HCT116 (cell line): Measurements from ENCODE around the gene TMEM237. TPM values are rescaled to one million over a fixed set of nuclear protein-coding genes. Genes with fewer than 3 reads are reported as not detected.

ENCODE experiments used
- ATAC-seq: fragments of 200-7000 bp; cut with Tn5 transposase; 2 replicates; pipeline ENCODE4 v1.9.1; 2020; ENCODE audit warnings: mild to moderate bottlenecking, moderate library complexity
- BruUV-seq: library from RNA; stranded (reverse); fragments of 400-500 nt; replicated peaks from 2 replicates; lab custom pipeline; 2021; lab: Mats Ljungman, UMichigan
- CTCF ChIA-PET: fragments of 300-600 bp; sonication (Branson Sonifier 250); formaldehyde crosslinking; loops from one replicate; lab custom pipeline; 2021; ENCODE audit warnings: antibody characterized with exemption; lab: Charles Lee
- POLR2A ChIA-PET: fragments of 300-600, 350-600 bp; sonication (Branson Sonifier 250); formaldehyde crosslinking; loops from one replicate; lab custom pipeline; 2021; ENCODE audit warnings: antibody characterized with exemption; lab: Charles Lee
- RAD21 ChIA-PET, 2 experiments: fragments of 300-600 bp; sonication (Branson Sonifier 250); formaldehyde crosslinking; loops; one replicate each; lab custom pipeline; 2023; ENCODE audit warnings: low total read pairs in 2 of 2; ENCODE audit not compliant: uncharacterized antibody in 2 of 2, unreplicated experiment in 2 of 2, low non-redundant PET in 1 of 2; lab: Charles Lee
- DNase-seq: peaks from one replicate; pipeline ENCODE4 v3.0.0-alpha.2; 2010; ENCODE audit warnings: low read depth, low spot score
- H2AFZ ChIP-seq: fragments of 200-600 bp; shearing (Covaris generic), sonication (generic); 2 replicates; pipeline ENCODE4 v1.6.1; 2017; ENCODE audit warnings: low read depth, mixed run types, mixed read lengths, antibody characterized with exemption, low read length; ENCODE audit not compliant: poor library complexity, severe bottlenecking
- H3K27ac ChIP-seq: 2 replicates; pipeline ENCODE4 v1.5.1; 2012; ENCODE audit warnings: low read depth, low read length
- H3K27me3 ChIP-seq: fragments of 200-600 bp; sonication (generic); 2 replicates; pipeline ENCODE4 v1.6.1; 2016; ENCODE audit warnings: mixed run types, low read length, mixed read lengths; ENCODE audit not compliant: insufficient read depth
- H3K36me3 ChIP-seq, 2 experiments: fragments of 200-500 bp in 1 of 2; fragments of 200-600 bp in 1 of 2; sonication (Bioruptor generic) in 1 of 2; sonication (generic) in 1 of 2; 2 replicates each; pipeline versions ENCODE4 v1.5.1 to v1.6.1; 2014 to 2016; ENCODE audit warnings: low read length in 2 of 2, inconsistent platforms in 1 of 2, mixed read lengths in 1 of 2, mixed run types in 1 of 2; ENCODE audit not compliant: insufficient read depth in 2 of 2, control insufficient read depth in 1 of 2
- H3K4me1 ChIP-seq, 2 experiments: fragments of 200-600 bp in 1 of 2; sonication (generic) in 1 of 2; 2 replicates each; pipeline versions ENCODE4 v1.5.1 to v1.6.1; 2012 to 2017; ENCODE audit warnings: low read length in 2 of 2, inconsistent platforms in 1 of 2, mild to moderate bottlenecking in 1 of 2, mixed read lengths in 1 of 2, mixed run types in 1 of 2, moderate library complexity in 1 of 2; ENCODE audit not compliant: insufficient read depth in 2 of 2, control insufficient read depth in 1 of 2
- H3K4me2 ChIP-seq: fragments of 200-600 bp; sonication (generic); 2 replicates; pipeline ENCODE4 v1.6.1; 2017; ENCODE audit warnings: mixed run types, low read length, mixed read lengths
- H3K4me3 ChIP-seq, 2 experiments: fragments of 200-600 bp in 1 of 2; sonication (generic) in 1 of 2; replicated peaks in 1 of 2; 2 replicates each; pipeline ENCODE4 v1.5.1; 2011 to 2016; ENCODE audit warnings: low read length in 2 of 2, control low read depth in 1 of 2, low read depth in 1 of 2, mild to moderate bottlenecking in 1 of 2, mixed read lengths in 1 of 2, mixed run types in 1 of 2
- H3K79me2 ChIP-seq: fragments of 200-600 bp; sonication (generic); 2 replicates; pipeline ENCODE4 v1.6.1; 2017; ENCODE audit warnings: mild to moderate bottlenecking, mixed run types, low read length, moderate library complexity, mixed read lengths; ENCODE audit not compliant: insufficient read depth
- H3K9ac ChIP-seq: fragments of 200-600 bp; sonication (generic); 2 replicates; pipeline ENCODE4 v1.6.1; 2016; ENCODE audit warnings: low read length, mixed read lengths
- H3K9me2 ChIP-seq: fragments of 200-600 bp; sonication (generic), shearing (Covaris generic); 2 replicates; pipeline ENCODE4 v1.6.1; 2017; ENCODE audit warnings: mixed run types, mild to moderate bottlenecking, moderate library complexity; ENCODE audit not compliant: insufficient read depth
- H3K9me3 ChIP-seq, 2 experiments: fragments of 200-500 bp in 1 of 2; fragments of 200-600 bp in 1 of 2; sonication (Bioruptor generic) in 1 of 2; sonication (generic) in 1 of 2; 2 replicates each; pipeline ENCODE4 v1.6.1; 2014 to 2017; ENCODE audit warnings: low read length in 2 of 2, mixed read lengths in 2 of 2, inconsistent platforms in 1 of 2, low read depth in 1 of 2, mild to moderate bottlenecking in 1 of 2, mixed run types in 1 of 2, moderate library complexity in 1 of 2; ENCODE audit not compliant: control insufficient read depth in 1 of 2, insufficient read depth in 1 of 2
- H4K20me1 ChIP-seq: fragments of 200-600 bp; sonication (generic), shearing (Covaris generic); 2 replicates; pipeline ENCODE4 v1.6.1; 2017; ENCODE audit warnings: mixed run types, mild to moderate bottlenecking, moderate library complexity; ENCODE audit not compliant: insufficient read depth
- CEBPB ChIP-seq: IDR thresholded peaks from 2 replicates; pipeline ENCODE4 v1.6.1; 2012; ENCODE audit warnings: low read depth
- EGR1 ChIP-seq: IDR thresholded peaks from 2 replicates; pipeline ENCODE4 v1.6.1; 2012; ENCODE audit warnings: low read depth
- EZH2phosphoT487 ChIP-seq: fragments of 200-600 bp; IDR thresholded peaks from 2 replicates; pipeline ENCODE4 v1.6.1; 2018; ENCODE audit warnings: antibody characterized with exemption, borderline replicate concordance
- FOSL1 ChIP-seq: IDR thresholded peaks from 2 replicates; pipeline ENCODE4 v1.6.1; 2012; ENCODE audit warnings: low read depth
- POLR2AphosphoS5 ChIP-seq: IDR thresholded peaks from 2 replicates; pipeline ENCODE4 v1.6.1; 2011; ENCODE audit warnings: mild to moderate bottlenecking, low read depth, low read length, moderate library complexity
- RAD21 ChIP-seq: IDR thresholded peaks from 2 replicates; pipeline ENCODE4 v1.6.1; 2012; ENCODE audit warnings: low read depth, mild to moderate bottlenecking
- SIN3A ChIP-seq: IDR thresholded peaks from 2 replicates; pipeline ENCODE4 v1.6.1; 2012; ENCODE audit warnings: low read depth
- SP1 ChIP-seq: IDR thresholded peaks from 2 replicates; pipeline ENCODE4 v1.6.1; 2012; ENCODE audit warnings: low read depth
- SRF ChIP-seq: IDR thresholded peaks from 2 replicates; pipeline ENCODE4 v1.6.1; 2012; ENCODE audit warnings: low read depth
- TCF7L2 ChIP-seq: IDR thresholded peaks from 2 replicates; pipeline ENCODE4 v1.7.0; 2011; ENCODE audit warnings: borderline replicate concordance, inconsistent platforms; ENCODE audit not compliant: insufficient read depth, insufficient read length; ENCODE audit errors: extremely low read depth
- intact Hi-C: fragments of 100-400 bp; cut with micrococcal nuclease; formaldehyde crosslinking; loops from 2 replicates; pipeline ENCODE4 v1.10.0; 2022
- total RNA-seq: library from RNA; stranded (reverse); gene quantifications from one replicate; pipeline ENCODE4 v1.2.1, GENCODE V29; 2021; ENCODE audit not compliant: unreplicated experiment
- TF ChIP-seq, protein P1 (sequence below): IDR thresholded peaks from 2 replicates; pipeline ENCODE4 v1.6.1; 2012
- TF ChIP-seq, protein P2 (sequence below): IDR thresholded peaks from 2 replicates; pipeline ENCODE4 v1.6.1; 2012
- TF ChIP-seq, protein P3 (sequence below), 3 experiments: fragments of 200-600 bp in 1 of 3; sonication (generic) in 1 of 3; IDR thresholded peaks in 2 of 3; conservative IDR thresholded peaks in 1 of 3; 2 replicates each; pipeline ENCODE4 v1.5.1; 2012 to 2017; ENCODE audit warnings: low read depth in 2 of 3, low read length in 2 of 3, antibody characterized with exemption in 1 of 3, borderline replicate concordance in 1 of 3, control low read depth in 1 of 3, mild to moderate bottlenecking in 1 of 3, mixed read lengths in 1 of 3, mixed run types in 1 of 3, moderate library complexity in 1 of 3; ENCODE audit not compliant: insufficient read depth in 1 of 3
- TF ChIP-seq, protein P4 (sequence below): IDR thresholded peaks from 2 replicates; pipeline ENCODE4 v1.6.1; 2012; ENCODE audit warnings: low read depth

Gene TMEM237
- total RNA-seq, 1 experiment from 2014 or later, result 29.4 TPM

DNA sequence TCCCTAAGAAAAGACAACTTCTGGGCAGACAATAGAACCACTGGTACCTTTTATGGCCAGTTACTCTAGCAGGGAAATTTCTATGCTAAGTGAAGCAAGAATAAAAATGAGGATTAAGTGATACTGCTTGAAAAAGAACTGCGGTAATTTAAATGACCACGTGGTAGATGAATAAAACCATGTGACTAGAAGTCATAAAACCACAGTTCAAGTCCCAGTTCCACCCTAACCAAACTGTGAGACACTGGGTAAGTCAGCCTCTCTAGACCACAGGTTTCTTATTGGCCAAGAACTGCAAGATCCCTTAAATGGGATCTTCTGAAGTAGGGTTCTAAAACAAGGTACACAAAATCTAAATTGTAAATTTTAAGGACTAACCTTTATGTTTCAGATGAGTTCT lies 12.7 kb downstream of the TMEM237 start:
- Histone ChIP-seq H3K4me2 (no peak overlapping the region), H3K79me2 (no peaks in the 10 kb centered on the region), H2AFZ (no peak overlapping the region), H3K36me3 (peaks cover 15 to 32% of the 10 kb centered on the region in 2 experiments), H3K9ac (no peak overlapping the region), H3K4me1 (no peaks in the 10 kb centered on the region), H3K9me3 (no peaks in the 10 kb centered on the region), H3K27me3 (no peaks in the 10 kb centered on the region), H3K4me3 (no peak overlapping the region), H4K20me1 (no peaks in the 10 kb centered on the region), H3K9me2 (no peaks in the 10 kb centered on the region), H3K27ac (no peak overlapping the region)
- ChIA-PET RAD21 (no interaction called here), POLR2A (no interaction called here), CTCF (no interaction called here)
- no peak for DNase-seq
- TF ChIP-seq TCF7L2, result no peak
- no peak for TF ChIP-seq FOSL1
- TF ChIP-seq, protein P1, sequence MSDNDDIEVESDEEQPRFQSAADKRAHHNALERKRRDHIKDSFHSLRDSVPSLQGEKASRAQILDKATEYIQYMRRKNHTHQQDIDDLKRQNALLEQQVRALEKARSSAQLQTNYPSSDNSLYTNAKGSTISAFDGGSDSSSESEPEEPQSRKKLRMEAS, result no peak
- no peak for TF ChIP-seq SIN3A
- no peak for TF ChIP-seq POLR2AphosphoS5
- TF ChIP-seq, protein P2, sequence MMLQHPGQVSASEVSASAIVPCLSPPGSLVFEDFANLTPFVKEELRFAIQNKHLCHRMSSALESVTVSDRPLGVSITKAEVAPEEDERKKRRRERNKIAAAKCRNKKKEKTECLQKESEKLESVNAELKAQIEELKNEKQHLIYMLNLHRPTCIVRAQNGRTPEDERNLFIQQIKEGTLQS, result no peak
- TF ChIP-seq RAD21, result no peak
- no peak for TF ChIP-seq CEBPB
- no peak for TF ChIP-seq EGR1
- TF ChIP-seq SP1, result no peak
- BruUV-seq, result no TSS peak
- ATAC-seq, result no peak
- intact Hi-C loops, result no loop called here

DNA sequence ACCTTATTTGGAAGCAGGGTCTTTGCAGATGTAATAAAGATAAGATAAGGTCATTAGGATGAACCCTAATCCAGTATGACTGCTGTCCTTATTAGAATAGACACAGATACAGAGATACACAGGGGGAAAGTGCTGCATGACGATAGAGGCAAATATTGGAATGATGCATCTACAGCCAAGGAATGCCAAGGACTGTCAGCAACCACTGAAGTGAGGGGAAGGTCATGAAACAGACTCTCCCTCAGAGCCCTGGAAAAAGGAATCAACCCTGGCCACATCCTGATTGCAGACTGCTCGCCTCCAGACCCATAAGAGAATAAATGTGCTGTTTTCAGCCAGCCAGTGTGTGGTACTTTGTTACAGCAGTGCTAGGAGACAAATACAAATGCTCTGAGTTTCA lies 14.8 kb downstream of the TMEM237 start:
- ChIA-PET POLR2A (no interaction called here), RAD21 (no interaction called here), CTCF (no interaction called here)
- ATAC-seq, result no peak
- no peak for DNase-seq
- Histone ChIP-seq H3K27ac (no peak overlapping the region), H3K4me3 (no peak overlapping the region), H3K4me1 (no peaks in the 10 kb centered on the region), H3K9me3 (no peaks in the 10 kb centered on the region), H3K4me2 (no peak overlapping the region), H3K79me2 (no peaks in the 10 kb centered on the region), H3K9me2 (no peaks in the 10 kb centered on the region), H3K9ac (no peak overlapping the region), H3K27me3 (no peaks in the 10 kb centered on the region), H4K20me1 (no peaks in the 10 kb centered on the region), H2AFZ (no peak overlapping the region), H3K36me3 (peaks cover 14 to 28% of the 10 kb centered on the region in 2 experiments)
- BruUV-seq, result no TSS peak
- intact Hi-C loops, result no loop called here
- TF ChIP-seq RAD21 (no peak), EZH2phosphoT487 (no peak), SRF (no peak), POLR2AphosphoS5 (no peak)
- TF ChIP-seq, protein P3, sequence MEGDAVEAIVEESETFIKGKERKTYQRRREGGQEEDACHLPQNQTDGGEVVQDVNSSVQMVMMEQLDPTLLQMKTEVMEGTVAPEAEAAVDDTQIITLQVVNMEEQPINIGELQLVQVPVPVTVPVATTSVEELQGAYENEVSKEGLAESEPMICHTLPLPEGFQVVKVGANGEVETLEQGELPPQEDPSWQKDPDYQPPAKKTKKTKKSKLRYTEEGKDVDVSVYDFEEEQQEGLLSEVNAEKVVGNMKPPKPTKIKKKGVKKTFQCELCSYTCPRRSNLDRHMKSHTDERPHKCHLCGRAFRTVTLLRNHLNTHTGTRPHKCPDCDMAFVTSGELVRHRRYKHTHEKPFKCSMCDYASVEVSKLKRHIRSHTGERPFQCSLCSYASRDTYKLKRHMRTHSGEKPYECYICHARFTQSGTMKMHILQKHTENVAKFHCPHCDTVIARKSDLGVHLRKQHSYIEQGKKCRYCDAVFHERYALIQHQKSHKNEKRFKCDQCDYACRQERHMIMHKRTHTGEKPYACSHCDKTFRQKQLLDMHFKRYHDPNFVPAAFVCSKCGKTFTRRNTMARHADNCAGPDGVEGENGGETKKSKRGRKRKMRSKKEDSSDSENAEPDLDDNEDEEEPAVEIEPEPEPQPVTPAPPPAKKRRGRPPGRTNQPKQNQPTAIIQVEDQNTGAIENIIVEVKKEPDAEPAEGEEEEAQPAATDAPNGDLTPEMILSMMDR (IDR thresholded peaks at IDR 0.05 in 2 of 3, conservative IDR thresholded peaks at IDR 0.05 in 1 of 3; ENCODE audit: borderline replicate concordance in 1 of 3, insufficient read depth in 1 of 3, low read depth in 2 of 3, low read length in 2 of 3), result no peak
- TF ChIP-seq, protein P4, sequence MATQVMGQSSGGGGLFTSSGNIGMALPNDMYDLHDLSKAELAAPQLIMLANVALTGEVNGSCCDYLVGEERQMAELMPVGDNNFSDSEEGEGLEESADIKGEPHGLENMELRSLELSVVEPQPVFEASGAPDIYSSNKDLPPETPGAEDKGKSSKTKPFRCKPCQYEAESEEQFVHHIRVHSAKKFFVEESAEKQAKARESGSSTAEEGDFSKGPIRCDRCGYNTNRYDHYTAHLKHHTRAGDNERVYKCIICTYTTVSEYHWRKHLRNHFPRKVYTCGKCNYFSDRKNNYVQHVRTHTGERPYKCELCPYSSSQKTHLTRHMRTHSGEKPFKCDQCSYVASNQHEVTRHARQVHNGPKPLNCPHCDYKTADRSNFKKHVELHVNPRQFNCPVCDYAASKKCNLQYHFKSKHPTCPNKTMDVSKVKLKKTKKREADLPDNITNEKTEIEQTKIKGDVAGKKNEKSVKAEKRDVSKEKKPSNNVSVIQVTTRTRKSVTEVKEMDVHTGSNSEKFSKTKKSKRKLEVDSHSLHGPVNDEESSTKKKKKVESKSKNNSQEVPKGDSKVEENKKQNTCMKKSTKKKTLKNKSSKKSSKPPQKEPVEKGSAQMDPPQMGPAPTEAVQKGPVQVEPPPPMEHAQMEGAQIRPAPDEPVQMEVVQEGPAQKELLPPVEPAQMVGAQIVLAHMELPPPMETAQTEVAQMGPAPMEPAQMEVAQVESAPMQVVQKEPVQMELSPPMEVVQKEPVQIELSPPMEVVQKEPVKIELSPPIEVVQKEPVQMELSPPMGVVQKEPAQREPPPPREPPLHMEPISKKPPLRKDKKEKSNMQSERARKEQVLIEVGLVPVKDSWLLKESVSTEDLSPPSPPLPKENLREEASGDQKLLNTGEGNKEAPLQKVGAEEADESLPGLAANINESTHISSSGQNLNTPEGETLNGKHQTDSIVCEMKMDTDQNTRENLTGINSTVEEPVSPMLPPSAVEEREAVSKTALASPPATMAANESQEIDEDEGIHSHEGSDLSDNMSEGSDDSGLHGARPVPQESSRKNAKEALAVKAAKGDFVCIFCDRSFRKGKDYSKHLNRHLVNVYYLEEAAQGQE, result no peak
